Fibroblast of villous mesenchyme (primary cell): ENCODE measurements around the gene DARS1. TPM values are rescaled to one million over a fixed set of nuclear protein-coding genes. Genes with fewer than 3 reads are reported as not detected.

Source experiments
- DNase-seq: peaks from one replicate; pipeline ENCODE4 v3.0.0-alpha.2; 2010; ENCODE audit warnings: low read depth
- H3K4me3 ChIP-seq: 2 replicates; pipeline ENCODE4 v1.5.1; 2011; ENCODE audit warnings: low read depth, mild to moderate bottlenecking, low read length
- total RNA-seq: library from RNA; depleted of rRNA; stranded (reverse); fragments of >200 nt; gene quantifications from 2 replicates; pipeline ENCODE4 v1.2.3, GENCODE V29; 2012
- TF ChIP-seq, protein P1 (sequence below): IDR thresholded peaks from 2 replicates; pipeline ENCODE4 v1.5.1; 2012; ENCODE audit warnings: low read depth, mild to moderate bottlenecking, low read length; ENCODE audit not compliant: insufficient read depth

Gene DARS1
- total RNA-seq, 1 donor: 94.1 TPM

DNA sequence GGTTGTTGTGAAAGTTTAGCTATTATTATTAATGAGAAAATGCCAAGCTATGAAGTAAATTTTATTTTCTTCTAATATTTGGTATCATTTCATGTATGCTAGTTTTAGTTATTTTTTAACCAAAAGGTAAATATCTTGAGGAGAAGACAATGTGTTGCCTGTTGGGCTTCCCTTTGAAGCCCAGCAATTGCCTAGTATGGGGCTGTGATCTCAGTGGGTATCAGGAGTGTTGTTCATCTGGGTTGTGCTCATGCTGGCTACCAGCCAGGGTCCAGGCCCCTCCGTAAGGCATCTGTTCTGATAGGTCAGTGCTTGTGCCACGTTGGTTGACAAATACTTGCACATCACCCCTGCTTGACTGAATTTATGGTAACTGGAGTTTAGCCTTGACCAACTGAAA, 38.0 kb upstream of the DARS1 start:
- H3K4me3 ChIP-seq: no peak overlapping the region
- DNase-seq: no peak
- TF ChIP-seq, protein P1, sequence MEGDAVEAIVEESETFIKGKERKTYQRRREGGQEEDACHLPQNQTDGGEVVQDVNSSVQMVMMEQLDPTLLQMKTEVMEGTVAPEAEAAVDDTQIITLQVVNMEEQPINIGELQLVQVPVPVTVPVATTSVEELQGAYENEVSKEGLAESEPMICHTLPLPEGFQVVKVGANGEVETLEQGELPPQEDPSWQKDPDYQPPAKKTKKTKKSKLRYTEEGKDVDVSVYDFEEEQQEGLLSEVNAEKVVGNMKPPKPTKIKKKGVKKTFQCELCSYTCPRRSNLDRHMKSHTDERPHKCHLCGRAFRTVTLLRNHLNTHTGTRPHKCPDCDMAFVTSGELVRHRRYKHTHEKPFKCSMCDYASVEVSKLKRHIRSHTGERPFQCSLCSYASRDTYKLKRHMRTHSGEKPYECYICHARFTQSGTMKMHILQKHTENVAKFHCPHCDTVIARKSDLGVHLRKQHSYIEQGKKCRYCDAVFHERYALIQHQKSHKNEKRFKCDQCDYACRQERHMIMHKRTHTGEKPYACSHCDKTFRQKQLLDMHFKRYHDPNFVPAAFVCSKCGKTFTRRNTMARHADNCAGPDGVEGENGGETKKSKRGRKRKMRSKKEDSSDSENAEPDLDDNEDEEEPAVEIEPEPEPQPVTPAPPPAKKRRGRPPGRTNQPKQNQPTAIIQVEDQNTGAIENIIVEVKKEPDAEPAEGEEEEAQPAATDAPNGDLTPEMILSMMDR: no peak

DNA sequence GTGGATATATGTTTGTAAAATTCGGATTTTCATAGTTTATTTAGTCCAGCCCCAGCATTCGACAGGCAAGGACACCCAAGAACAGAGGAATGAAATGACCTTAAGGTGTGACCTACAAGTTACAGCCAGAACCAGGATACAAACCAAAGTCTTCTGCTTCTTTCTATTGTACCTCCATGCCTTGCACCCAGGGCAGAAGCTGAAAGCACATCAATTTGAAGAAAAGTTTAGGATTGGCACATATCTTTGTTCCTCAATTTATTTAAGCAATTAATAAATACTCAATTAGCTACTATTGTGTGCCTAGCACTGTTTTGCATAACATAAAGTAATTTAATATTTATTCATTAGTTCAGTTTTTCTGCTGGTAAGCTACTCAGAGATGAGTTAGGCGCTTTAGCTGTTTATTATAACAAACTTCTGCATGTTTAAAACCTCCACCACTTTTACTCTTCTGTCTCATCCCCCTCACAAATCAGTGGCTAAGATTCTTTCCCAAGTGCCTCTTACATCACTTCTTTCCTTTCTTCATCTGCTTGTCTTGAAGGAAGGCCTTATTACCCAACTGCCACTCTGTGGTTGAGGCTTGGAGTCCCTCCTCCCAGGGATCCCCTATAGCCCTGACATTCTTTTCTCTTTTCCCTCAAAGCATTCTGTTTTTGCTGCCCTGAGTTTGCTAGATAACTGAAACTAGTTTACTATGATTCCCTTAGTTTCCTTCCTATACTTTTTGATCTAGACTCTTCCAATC, 37.1 kb upstream of the DARS1 start:
- no peak overlapping the region for H3K4me3 ChIP-seq
- DNase-seq: no peak
- TF ChIP-seq, protein P1: no peak

GRCh38 chr2:136021976-136022375, 36.5 kb upstream of the DARS1 start:
- TF ChIP-seq, protein P1: no peak
- DNase-seq: no peak

DNA sequence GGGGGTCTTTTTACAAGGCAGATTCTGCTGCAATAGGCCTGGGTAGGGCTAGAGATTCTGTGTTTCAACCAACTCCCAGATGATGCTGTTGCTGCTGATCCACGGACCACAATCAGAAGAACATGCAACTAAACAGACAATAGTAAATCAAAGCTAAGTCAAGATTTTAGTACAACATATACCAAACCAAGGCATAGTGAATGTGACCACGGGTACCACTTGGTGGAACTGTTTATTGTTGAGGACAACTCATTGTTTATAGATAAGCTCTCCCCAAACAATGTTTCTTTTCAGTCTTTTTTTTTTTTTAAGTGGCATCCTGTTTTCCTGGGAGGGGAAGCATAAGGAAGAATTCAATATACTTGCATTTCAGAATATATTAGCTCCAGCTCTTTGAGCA, 36.0 kb upstream of the DARS1 start:
- H3K4me3 ChIP-seq: no peak overlapping the region
- no peak for DNase-seq
- TF ChIP-seq, protein P1: no peak

More at GRCh38 chr2:136021976-136022375, 36.5 kb upstream of the DARS1 start:
- H3K4me3 ChIP-seq: no peak overlapping the region

DNA sequence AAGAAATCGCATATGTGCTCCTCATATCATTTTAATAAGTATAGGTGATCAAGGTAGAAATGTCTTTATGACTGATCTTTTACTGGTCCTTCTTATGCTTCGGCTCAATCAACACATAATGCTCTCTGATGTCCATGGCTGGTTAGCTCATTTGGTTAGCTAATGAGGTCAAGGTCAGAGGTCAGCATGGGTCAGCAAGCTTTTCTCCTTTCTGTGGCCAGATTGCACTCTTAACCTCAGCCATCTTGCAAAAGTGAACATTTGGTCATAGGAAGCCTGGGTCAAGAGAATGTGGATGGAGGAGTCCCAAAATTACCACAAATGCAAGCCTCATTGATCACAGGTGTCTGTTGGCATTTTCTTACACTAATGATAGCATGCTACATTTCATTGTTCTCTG, 35.4 kb upstream of the DARS1 start:
- TF ChIP-seq, protein P1: no peak
- no peak overlapping the region for H3K4me3 ChIP-seq
- no peak for DNase-seq

DNA sequence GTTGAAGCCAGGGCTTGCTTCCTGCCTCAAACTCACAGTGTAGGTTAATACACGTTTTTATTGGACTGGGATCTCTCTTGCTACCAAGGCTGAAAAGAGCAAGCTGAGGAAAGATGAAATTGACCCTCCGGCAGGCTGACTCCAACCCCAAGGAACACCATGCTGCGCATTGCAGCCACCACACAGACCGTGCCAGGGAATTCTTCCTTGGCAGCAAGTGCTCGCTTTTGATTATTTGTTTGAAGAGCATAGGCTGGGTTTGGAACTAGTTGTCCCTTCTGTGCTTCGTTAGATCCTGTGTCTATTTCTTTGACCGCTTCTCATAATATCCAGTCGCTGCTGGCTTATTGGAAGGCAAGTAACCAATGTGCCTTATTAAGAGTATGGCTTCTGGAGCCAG, 34.4 kb upstream of the DARS1 start:
- H3K4me3 ChIP-seq: no peak overlapping the region
- DNase-seq: no peak
- TF ChIP-seq, protein P1: no peak

- TF ChIP-seq, protein P1: no peak
- DNase-seq: no peak
- H3K4me3 ChIP-seq: no peak overlapping the region
Measured at GRCh38 chr2:136019306-136019705, 33.9 kb upstream of the DARS1 start.
